Spinal cord (tissue), 10 donors: ENCODE data around the gene SCNN1A. TPM values are rescaled to one million over a fixed set of nuclear protein-coding genes. Genes with fewer than 3 reads are reported as not detected.

Experiments used
- DNase-seq, 6 donors: peaks; one replicate each; pipeline versions ENCODE4 v3.0.0 to v3.0.0-alpha.2; 2013 to 2015; ENCODE audit warnings: low spot score in 6 of 6, low read depth in 4 of 6
- H3K27ac ChIP-seq: one replicate; pipeline ENCODE4 v1.5.1; 2013; ENCODE audit warnings: low read depth, low read length, control low read depth
- H3K27me3 ChIP-seq: one replicate; pipeline ENCODE4 v1.6.1; 2013; ENCODE audit warnings: low read length; ENCODE audit not compliant: control insufficient read depth, insufficient read depth
- H3K36me3 ChIP-seq: one replicate; pipeline ENCODE4 v1.6.1; 2013; ENCODE audit warnings: low read length; ENCODE audit not compliant: control insufficient read depth, insufficient read depth
- H3K4me1 ChIP-seq: one replicate; pipeline ENCODE4 v1.6.1; 2013; ENCODE audit warnings: low read length; ENCODE audit not compliant: control insufficient read depth, insufficient read depth
- H3K4me3 ChIP-seq: one replicate; pipeline ENCODE4 v1.5.1; 2013; ENCODE audit warnings: low read depth, low read length, control low read depth
- H3K9me3 ChIP-seq: one replicate; pipeline ENCODE4 v1.6.1; 2013; ENCODE audit warnings: low read length; ENCODE audit not compliant: control insufficient read depth, insufficient read depth
- WGBS: methylation state at CpG from one replicate; pipeline ENCODE4 v1.1.5; 2013; ENCODE audit warnings: missing lambda C conversion rate; ENCODE audit not compliant: insufficient coverage; 5-methylcytosine and 5-hydroxymethylcytosine counted together
- polyA plus RNA-seq, 2 donors: library from polyadenylated mRNA; unstranded; fragments of 120-200 nt; gene quantifications; one replicate each; pipeline ENCODE4 v1.2.1, GENCODE V29; 2013; ENCODE audit not compliant: insufficient read length in 2 of 2
- total RNA-seq, 2 donors: library from RNA; depleted of rRNA in 1 of 2; stranded (reverse); fragments of 120-200 nt in 1 of 2; fragments of >200 nt in 1 of 2; gene quantifications; one replicate each; pipeline versions ENCODE4 v1.2.3 to v1.2.4, GENCODE V29; 2013 to 2014
- donor health status: healthy.

SCNN1A gene
- total and polyA plus RNA-seq, 4 donors, result 0.40 to 1.3 (median 0.73) TPM

- DNase-seq, result no peak
- Histone ChIP-seq H3K27ac (no peak overlapping the region), H3K4me3 (no peak overlapping the region), H3K9me3 (no peaks in the 10 kb centered on the region), H3K36me3 (no peaks in the 10 kb centered on the region), H3K4me1 (no peaks in the 10 kb centered on the region), H3K27me3 (no peaks in the 10 kb centered on the region)
- no CpG with 5 or more reads among the region's 5 CpGs for WGBS
Observed at GRCh38 chr12:6404390-6404789, 29.0 kb upstream of the SCNN1A start.

- no peak overlapping the region for H3K4me3 ChIP-seq
- H3K27me3 ChIP-seq, result no peaks in the 10 kb centered on the region
- no peaks in the 10 kb centered on the region for H3K9me3 ChIP-seq
- H3K4me1 ChIP-seq, result no peaks in the 10 kb centered on the region
- no CpG with 5 or more reads among the region's 7 CpGs for WGBS
- H3K36me3 ChIP-seq, result no peaks in the 10 kb centered on the region
- H3K27ac ChIP-seq, result no peak overlapping the region
- no peak for DNase-seq
Observed at GRCh38 chr12:6399884-6400644, 24.7 kb upstream of the SCNN1A start.

GRCh38 chr12:6396031-6396430, 20.7 kb upstream of the SCNN1A start:
- Histone ChIP-seq H3K36me3 (peaks cover 1% of the 10 kb centered on the region), H3K27me3 (no peaks in the 10 kb centered on the region), H3K4me3 (no peak overlapping the region), H3K27ac (no peak overlapping the region), H3K4me1 (no peaks in the 10 kb centered on the region), H3K9me3 (no peaks in the 10 kb centered on the region)
- 36% methylated on average over 1 of the region's 2 CpGs for WGBS
- no peak for DNase-seq

GRCh38 chr12:6394398-6394797, 19.0 kb upstream of the SCNN1A start:
- H3K27ac ChIP-seq, result no peak overlapping the region
- 85% methylated on average over 7 of the region's 8 CpGs for WGBS
- H3K9me3 ChIP-seq, result no peaks in the 10 kb centered on the region
- peaks cover 4% of the 10 kb centered on the region for H3K36me3 ChIP-seq
- no peaks in the 10 kb centered on the region for H3K4me1 ChIP-seq
- DNase-seq, result no peak
- no peak overlapping the region for H3K4me3 ChIP-seq
- H3K27me3 ChIP-seq, result no peaks in the 10 kb centered on the region

- Histone ChIP-seq H3K9me3 (no peaks in the 10 kb centered on the region), H3K27me3 (no peaks in the 10 kb centered on the region), H3K4me1 (no peaks in the 10 kb centered on the region), H3K36me3 (peaks cover 4% of the 10 kb centered on the region), H3K4me3 (no peak overlapping the region), H3K27ac (no peak overlapping the region)
- DNase-seq, result no peak
- 100% methylated on average over 4 of the region's 7 CpGs for WGBS
Observed at GRCh38 chr12:6393109-6393508, 17.7 kb upstream of the SCNN1A start.

GRCh38 chr12:6392504-6392903, 17.1 kb upstream of the SCNN1A start:
- no peak overlapping the region for H3K27ac ChIP-seq
- DNase-seq, result no peak
- no peaks in the 10 kb centered on the region for H3K27me3 ChIP-seq
- H3K4me3 ChIP-seq, result no peak overlapping the region
- peaks cover 4% of the 10 kb centered on the region for H3K36me3 ChIP-seq
- no CpG with 5 or more reads among the region's 6 CpGs for WGBS
- no peaks in the 10 kb centered on the region for H3K4me1 ChIP-seq
- no peaks in the 10 kb centered on the region for H3K9me3 ChIP-seq

DNA sequence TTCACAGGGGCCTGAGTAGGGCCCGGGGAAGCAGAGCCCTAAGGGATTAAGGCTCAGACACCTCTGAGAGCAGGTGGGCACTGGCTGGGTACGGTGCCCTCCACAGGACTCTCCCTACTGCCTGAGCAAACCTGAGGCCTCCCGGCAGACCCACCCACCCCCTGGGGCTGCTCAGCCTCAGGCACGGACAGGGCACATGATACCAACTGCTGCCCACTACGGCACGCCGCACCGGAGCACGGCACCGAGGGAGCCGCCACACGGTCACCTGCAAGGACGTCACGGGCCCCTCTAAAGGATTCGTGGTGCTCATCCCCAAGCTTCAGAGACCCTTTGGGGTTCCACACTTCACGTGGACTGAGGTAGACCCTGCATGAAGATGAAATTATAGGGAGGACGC, 15.7 kb upstream of the SCNN1A start:
- H3K36me3 ChIP-seq, result peaks cover 5% of the 10 kb centered on the region
- H3K9me3 ChIP-seq, result no peaks in the 10 kb centered on the region
- no peaks in the 10 kb centered on the region for H3K27me3 ChIP-seq
- H3K4me1 ChIP-seq, result no peaks in the 10 kb centered on the region
- DNase-seq, result no peak
- H3K4me3 ChIP-seq, result no peak overlapping the region
- 91% methylated on average over 14 of the region's 17 CpGs for WGBS
- no peak overlapping the region for H3K27ac ChIP-seq

GRCh38 chr12:6390084-6390799, 14.9 kb upstream of the SCNN1A start:
- WGBS, result 84% methylated on average over 15 of the region's 15 CpGs
- no peaks in the 10 kb centered on the region for H3K9me3 ChIP-seq
- H3K27me3 ChIP-seq, result no peaks in the 10 kb centered on the region
- no peak overlapping the region for H3K27ac ChIP-seq
- no peak for DNase-seq
- peaks cover 1% of the 10 kb centered on the region for H3K4me1 ChIP-seq
- peaks cover 7% of the 10 kb centered on the region for H3K36me3 ChIP-seq
- H3K4me3 ChIP-seq, result no peak overlapping the region

GRCh38 chr12:6387541-6387940, 12.2 kb upstream of the SCNN1A start:
- no peaks in the 10 kb centered on the region for H3K9me3 ChIP-seq
- H3K27me3 ChIP-seq, result peaks cover 2% of the 10 kb centered on the region
- no peak overlapping the region for H3K4me3 ChIP-seq
- peaks cover 22% of the 10 kb centered on the region for H3K4me1 ChIP-seq
- DNase-seq, result no peak
- WGBS, result 58% methylated on average over 7 of the region's 7 CpGs
- peaks cover 14% of the 10 kb centered on the region for H3K36me3 ChIP-seq
- H3K27ac ChIP-seq, result no peak overlapping the region

- no peak overlapping the region for H3K27ac ChIP-seq
- peaks cover 14% of the 10 kb centered on the region for H3K36me3 ChIP-seq
- H3K4me1 ChIP-seq, result peaks cover 22% of the 10 kb centered on the region
- peaks cover 2% of the 10 kb centered on the region for H3K27me3 ChIP-seq
- DNase-seq, result no peak
- H3K4me3 ChIP-seq, result no peak overlapping the region
- no peaks in the 10 kb centered on the region for H3K9me3 ChIP-seq
- WGBS, result no CpG with 5 or more reads among the region's 1 CpG
Observed at GRCh38 chr12:6386491-6386890, 11.1 kb upstream of the SCNN1A start.
